Smooth muscle cell (in vitro differentiated cells): ENCODE data around the gene ATP1B4. TPM values are rescaled to one million over a fixed set of nuclear protein-coding genes. Genes with fewer than 3 reads are reported as not detected.

ENCODE experiments used
- DNase-seq: peaks from one replicate; lab custom pipeline; 2025; ENCODE audit not compliant: unreplicated experiment; lab: John Stamatoyannopoulos, UW
- H2AFZ ChIP-seq: fragments of 200-600 bp; sonication (generic); 2 replicates; pipeline ENCODE4 v1.6.0; 2016; ENCODE audit warnings: antibody characterized with exemption, low read depth, mild to moderate bottlenecking
- H3F3A ChIP-seq: fragments of 200-600 bp; sonication (generic); 2 replicates; pipeline ENCODE4 v1.6.0; 2017; ENCODE audit warnings: antibody characterized with exemption, low read depth
- H3K27ac ChIP-seq: fragments of 200-600 bp; sonication (generic); 2 replicates; pipeline ENCODE4 v1.5.1; 2016; ENCODE audit warnings: low read depth, mild to moderate bottlenecking
- H3K27me3 ChIP-seq: fragments of 200-600 bp; sonication (generic); 2 replicates; pipeline ENCODE4 v1.6.1; 2016; ENCODE audit warnings: low read depth, mild to moderate bottlenecking
- H3K36me3 ChIP-seq: fragments of 200-600 bp; sonication (generic); 2 replicates; pipeline ENCODE4 v1.5.1; 2016; ENCODE audit warnings: low read depth
- H3K4me1 ChIP-seq: fragments of 200-600 bp; sonication (generic); 2 replicates; pipeline ENCODE4 v1.5.1; 2016; ENCODE audit warnings: low read depth
- H3K4me2 ChIP-seq: fragments of 200-600 bp; sonication (generic); 2 replicates; pipeline ENCODE4 v1.6.0; 2016; ENCODE audit warnings: mild to moderate bottlenecking
- H3K4me3 ChIP-seq: fragments of 200-600 bp; sonication (generic); 2 replicates; pipeline ENCODE4 v1.5.1; 2016; ENCODE audit warnings: mild to moderate bottlenecking
- H3K79me2 ChIP-seq: fragments of 200-600 bp; sonication (generic); 2 replicates; pipeline ENCODE4 v1.6.0; 2016; ENCODE audit warnings: low read depth, mild to moderate bottlenecking
- H3K9ac ChIP-seq: fragments of 200-600 bp; sonication (generic); 2 replicates; pipeline ENCODE4 v1.6.0; 2016; ENCODE audit warnings: low read depth
- H3K9me3 ChIP-seq: fragments of 200-600 bp; sonication (generic); replicated peaks from 2 replicates; pipeline ENCODE4 v1.5.1; 2016; ENCODE audit warnings: low read depth
- H4K20me1 ChIP-seq: fragments of 200-600 bp; sonication (generic); 2 replicates; pipeline ENCODE4 v1.6.0; 2016; ENCODE audit warnings: low read depth
- WGBS: methylation state at CpG from one replicate; pipeline ENCODE4 v1.1.7; 2016; ENCODE audit warnings: low lambda C conversion rate; 5-methylcytosine and 5-hydroxymethylcytosine counted together
- polyA plus RNA-seq: library from polyadenylated mRNA; unstranded; fragments of >200 nt; fragmentation: Nextera tagmentation; extraction: Ambion mirVana; gene quantifications from 2 replicates; pipeline ENCODE4 v1.2.1, GENCODE V29; 2016
- total RNA-seq: library from RNA; depleted of rRNA; stranded (reverse); fragments of >200 nt; gene quantifications from 2 replicates; pipeline ENCODE4 v1.2.3, GENCODE V29; 2014
- TF ChIP-seq, protein P1 (sequence below): fragments of 200-600 bp; sonication (generic); IDR thresholded peaks from 2 replicates; pipeline ENCODE4 v1.5.1; 2017; ENCODE audit warnings: borderline replicate concordance, mild to moderate bottlenecking, antibody characterized with exemption; ENCODE audit not compliant: insufficient read depth, poor library complexity, severe bottlenecking

Gene ATP1B4
- total and polyA plus RNA-seq, 2 experiments from 2014 or later = not detected

DNA sequence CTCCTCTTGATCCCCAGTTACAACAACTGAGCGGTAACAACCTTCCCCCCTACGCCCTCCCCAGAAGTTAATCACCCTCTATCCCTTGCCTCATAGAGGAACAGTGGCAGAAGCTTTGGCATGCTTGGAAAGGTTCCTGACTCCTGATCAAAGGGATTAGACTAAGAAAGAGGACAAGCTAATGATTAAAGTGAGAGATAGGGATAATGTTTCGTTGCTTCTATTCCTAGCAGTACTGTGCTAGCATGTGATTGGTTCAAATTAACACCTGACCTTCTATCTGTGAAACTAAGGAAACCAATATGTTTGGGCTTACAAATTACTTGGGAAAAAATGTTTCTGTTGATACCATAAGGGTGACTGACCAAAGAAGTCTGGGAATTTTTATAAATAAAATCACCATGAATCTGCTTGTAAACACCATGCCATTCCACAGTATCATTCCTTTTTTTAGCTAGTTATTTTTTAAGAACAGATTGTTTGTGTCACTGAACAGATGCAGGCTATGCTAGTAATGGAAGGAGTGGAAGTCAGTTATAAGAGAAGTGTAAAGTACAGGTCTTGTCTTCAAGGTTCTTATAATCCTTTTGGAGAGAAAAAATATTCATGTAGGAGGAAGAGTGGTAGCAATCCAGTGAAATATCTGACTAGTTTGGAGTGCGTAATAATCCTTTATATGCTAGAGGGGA lies 11.3 kb upstream of the ATP1B4 start:
- Histone ChIP-seq H3K27ac (no peak overlapping the region), H3K4me3 (no peak overlapping the region), H3K9me3 (no peaks in the 10 kb centered on the region), H3K9ac (no peak overlapping the region), H3F3A (no peaks in the 10 kb centered on the region), H3K79me2 (no peaks in the 10 kb centered on the region), H3K4me1 (no peaks in the 10 kb centered on the region), H3K4me2 (no peak overlapping the region), H3K27me3 (no peaks in the 10 kb centered on the region), H4K20me1 (no peaks in the 10 kb centered on the region), H3K36me3 (no peaks in the 10 kb centered on the region), H2AFZ (no peak overlapping the region)
- DNase-seq = no peak
- 82% methylated on average over 4 of the region's 4 CpGs for WGBS
- TF ChIP-seq, protein P1, sequence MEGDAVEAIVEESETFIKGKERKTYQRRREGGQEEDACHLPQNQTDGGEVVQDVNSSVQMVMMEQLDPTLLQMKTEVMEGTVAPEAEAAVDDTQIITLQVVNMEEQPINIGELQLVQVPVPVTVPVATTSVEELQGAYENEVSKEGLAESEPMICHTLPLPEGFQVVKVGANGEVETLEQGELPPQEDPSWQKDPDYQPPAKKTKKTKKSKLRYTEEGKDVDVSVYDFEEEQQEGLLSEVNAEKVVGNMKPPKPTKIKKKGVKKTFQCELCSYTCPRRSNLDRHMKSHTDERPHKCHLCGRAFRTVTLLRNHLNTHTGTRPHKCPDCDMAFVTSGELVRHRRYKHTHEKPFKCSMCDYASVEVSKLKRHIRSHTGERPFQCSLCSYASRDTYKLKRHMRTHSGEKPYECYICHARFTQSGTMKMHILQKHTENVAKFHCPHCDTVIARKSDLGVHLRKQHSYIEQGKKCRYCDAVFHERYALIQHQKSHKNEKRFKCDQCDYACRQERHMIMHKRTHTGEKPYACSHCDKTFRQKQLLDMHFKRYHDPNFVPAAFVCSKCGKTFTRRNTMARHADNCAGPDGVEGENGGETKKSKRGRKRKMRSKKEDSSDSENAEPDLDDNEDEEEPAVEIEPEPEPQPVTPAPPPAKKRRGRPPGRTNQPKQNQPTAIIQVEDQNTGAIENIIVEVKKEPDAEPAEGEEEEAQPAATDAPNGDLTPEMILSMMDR = no peak

DNA sequence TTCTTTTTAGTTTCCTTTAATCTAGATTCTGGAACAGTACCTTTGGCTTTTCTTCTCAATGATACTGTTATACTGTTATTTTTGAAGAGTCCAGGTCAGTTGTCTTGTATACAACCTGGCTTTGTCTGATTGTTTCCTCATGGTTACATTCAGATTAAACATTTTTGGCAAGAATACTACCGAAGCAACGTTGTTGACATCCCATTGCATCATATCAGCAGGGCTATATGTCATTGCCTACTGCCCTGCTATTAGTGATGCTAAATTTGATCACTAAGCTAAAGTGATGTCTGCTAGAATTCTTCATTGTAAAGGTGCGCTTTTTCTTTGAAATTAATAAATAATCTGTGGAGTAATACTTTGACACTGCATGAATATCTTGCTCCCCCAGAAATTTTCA lies 5.8 kb upstream of the ATP1B4 start:
- TF ChIP-seq, protein P1 = no peak
- no peaks in the 10 kb centered on the region for H3K36me3 ChIP-seq
- no peaks in the 10 kb centered on the region for H3K27me3 ChIP-seq
- 83% methylated on average over 3 of the region's 3 CpGs for WGBS
- H3K9ac ChIP-seq = no peak overlapping the region
- no peaks in the 10 kb centered on the region for H3K9me3 ChIP-seq
- H4K20me1 ChIP-seq = no peaks in the 10 kb centered on the region
- H3K4me1 ChIP-seq = no peaks in the 10 kb centered on the region
- H3F3A ChIP-seq = no peaks in the 10 kb centered on the region
- no peak overlapping the region for H3K27ac ChIP-seq
- no peaks in the 10 kb centered on the region for H3K79me2 ChIP-seq
- H3K4me2 ChIP-seq = no peak overlapping the region
- no peak overlapping the region for H2AFZ ChIP-seq
- no peak for DNase-seq
- no peak overlapping the region for H3K4me3 ChIP-seq

DNA sequence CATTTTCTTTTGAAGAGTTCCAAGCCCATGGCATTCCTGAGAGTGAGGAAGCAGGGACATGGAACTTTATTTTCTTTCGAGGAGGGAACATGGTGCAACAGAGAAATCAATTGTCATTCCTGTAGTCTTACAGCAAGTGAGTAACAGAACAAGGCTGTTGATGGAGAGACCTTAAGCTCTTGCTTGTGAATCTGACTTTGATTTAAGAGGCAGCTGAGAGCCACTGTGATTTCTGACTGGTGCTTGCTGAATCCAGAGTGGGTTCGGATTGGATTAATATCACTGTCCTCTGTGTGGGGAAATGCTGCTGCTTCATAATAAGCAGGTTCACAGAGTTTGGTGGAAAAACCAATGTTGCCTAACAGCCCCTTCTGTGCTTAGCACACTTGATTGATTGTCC lies 4.7 kb upstream of the ATP1B4 start:
- Histone ChIP-seq H3K36me3 (no peaks in the 10 kb centered on the region), H3K79me2 (no peaks in the 10 kb centered on the region), H3K27ac (no peak overlapping the region), H3K4me1 (no peaks in the 10 kb centered on the region), H3K4me3 (no peak overlapping the region), H2AFZ (no peak overlapping the region), H3F3A (no peaks in the 10 kb centered on the region), H4K20me1 (no peaks in the 10 kb centered on the region), H3K9me3 (no peaks in the 10 kb centered on the region), H3K9ac (no peak overlapping the region), H3K4me2 (no peak overlapping the region), H3K27me3 (no peaks in the 10 kb centered on the region)
- TF ChIP-seq, protein P1 = no peak
- no peak for DNase-seq
- WGBS = 73% methylated on average over 2 of the region's 2 CpGs
